ENCODE results near the gene SMYD4. TPM values are rescaled to one million over a fixed set of nuclear protein-coding genes. Genes with fewer than 3 reads are reported as not detected.
"Not testable (repeated sequence)": the region's sequence is repeated elsewhere in the genome, so short reads cannot be mapped to it uniquely, and the experiment has no call there.

The SMYD4 gene
- polyA plus RNA-seq, 1 experiment, result 4.5 TPM

DNA sequence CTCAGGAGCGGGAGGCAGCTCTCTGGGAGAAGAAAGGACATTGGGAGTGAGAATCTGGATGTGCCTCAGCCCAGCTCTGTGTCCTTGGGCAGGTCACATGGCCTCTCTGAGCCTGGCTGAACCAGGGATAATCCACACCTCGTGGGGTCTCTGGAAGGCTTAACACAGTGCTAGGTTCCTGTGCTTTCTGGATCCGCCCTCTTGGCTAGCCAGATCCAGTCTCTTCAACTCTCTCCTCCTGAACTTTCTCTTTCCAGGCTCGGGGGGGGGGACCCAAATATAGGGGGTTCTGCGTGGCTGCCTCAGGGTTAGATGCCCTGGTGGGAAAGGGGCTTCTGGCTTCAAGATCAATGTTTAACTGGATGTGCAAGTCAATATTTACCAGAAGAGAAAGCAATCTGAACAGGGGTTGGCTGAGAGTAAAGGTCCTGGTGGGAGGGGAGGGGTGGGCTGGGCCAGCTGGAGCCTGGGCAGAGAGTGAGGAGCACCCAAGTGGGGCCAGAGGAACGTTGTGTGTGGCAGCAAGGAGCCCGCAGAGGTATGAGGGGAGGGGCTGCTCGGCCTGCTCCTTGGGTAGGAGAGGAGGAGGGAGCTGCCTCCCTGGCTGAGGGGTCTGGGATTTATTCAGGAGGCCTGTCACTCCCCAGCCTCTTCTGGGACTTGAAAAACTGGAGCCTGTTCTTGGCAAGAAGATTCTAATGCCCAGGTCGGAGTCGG, 87.2 kb downstream of the SMYD4 start, which contains the start of gene SERPINF2:
SERPINF2 (plus strand) TSS at position 501 of the 717 bp plus-strand sequence. CDS start 2,125 bp downstream, outside the sequence.
- TF ChIP-seq, protein P1, sequence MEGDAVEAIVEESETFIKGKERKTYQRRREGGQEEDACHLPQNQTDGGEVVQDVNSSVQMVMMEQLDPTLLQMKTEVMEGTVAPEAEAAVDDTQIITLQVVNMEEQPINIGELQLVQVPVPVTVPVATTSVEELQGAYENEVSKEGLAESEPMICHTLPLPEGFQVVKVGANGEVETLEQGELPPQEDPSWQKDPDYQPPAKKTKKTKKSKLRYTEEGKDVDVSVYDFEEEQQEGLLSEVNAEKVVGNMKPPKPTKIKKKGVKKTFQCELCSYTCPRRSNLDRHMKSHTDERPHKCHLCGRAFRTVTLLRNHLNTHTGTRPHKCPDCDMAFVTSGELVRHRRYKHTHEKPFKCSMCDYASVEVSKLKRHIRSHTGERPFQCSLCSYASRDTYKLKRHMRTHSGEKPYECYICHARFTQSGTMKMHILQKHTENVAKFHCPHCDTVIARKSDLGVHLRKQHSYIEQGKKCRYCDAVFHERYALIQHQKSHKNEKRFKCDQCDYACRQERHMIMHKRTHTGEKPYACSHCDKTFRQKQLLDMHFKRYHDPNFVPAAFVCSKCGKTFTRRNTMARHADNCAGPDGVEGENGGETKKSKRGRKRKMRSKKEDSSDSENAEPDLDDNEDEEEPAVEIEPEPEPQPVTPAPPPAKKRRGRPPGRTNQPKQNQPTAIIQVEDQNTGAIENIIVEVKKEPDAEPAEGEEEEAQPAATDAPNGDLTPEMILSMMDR (IDR thresholded peaks at IDR 0.05; ENCODE audit: insufficient read depth, low read depth, low read length), result no peak
- ChIA-PET POLR2A (no interaction called here), CTCF (no interaction called here)
- DNase-seq (ENCODE audit: low read depth), result no peak
- Histone ChIP-seq H3K27me3 (ENCODE audit: control insufficient read depth, insufficient read depth, low read length) (no peaks in the 10 kb centered on the region), H3K4me3 (ENCODE audit: low read depth, low read length) (no peak within 1 kb of the TSS), H3K36me3 (ENCODE audit: control insufficient read depth, insufficient read depth, low read length) (peaks cover 2% of the 10 kb centered on the region)

DNA sequence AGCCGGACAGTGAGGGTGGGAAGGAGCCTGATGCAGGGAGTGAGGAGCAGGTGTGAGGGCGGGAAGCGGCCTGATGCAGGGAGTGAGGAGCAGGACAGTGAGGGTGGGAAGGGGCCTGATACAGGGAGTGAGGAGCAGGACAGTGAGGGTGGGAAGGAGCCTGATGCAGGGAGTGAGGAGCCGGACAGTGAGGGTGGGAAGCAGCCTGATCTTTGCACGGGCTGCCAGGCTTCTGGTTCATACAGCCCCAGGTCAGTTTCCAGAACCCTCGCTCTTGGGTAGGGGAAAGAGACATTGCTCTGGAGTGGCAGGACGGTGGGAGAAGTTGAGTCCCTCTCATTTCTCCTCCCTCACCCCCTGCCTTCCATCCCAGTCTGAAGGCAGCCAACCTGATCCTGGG, 87.8 kb downstream of the SMYD4 start:
- CTCF ChIA-PET; H3K36me3 ChIP-seq (ENCODE audit: control insufficient read depth, insufficient read depth, low read length); POLR2A ChIA-PET; DNase-seq (ENCODE audit: low read depth); H3K4me3 ChIP-seq (ENCODE audit: low read depth, low read length); H3K27me3 ChIP-seq (ENCODE audit: control insufficient read depth, insufficient read depth, low read length): not testable (repeated sequence)

GRCh38 chr17:1737531-1738291, 92.0 kb downstream of the SMYD4 start:
- POLR2A ChIA-PET, result no interaction called here

GRCh38 chr17:1736348-1737281, 93.1 kb downstream of the SMYD4 start:
- TF ChIP-seq, protein P1 (IDR thresholded peaks at IDR 0.05; ENCODE audit: insufficient read depth, low read depth, low read length), result no peak

More at GRCh38 chr17:1737531-1738291, 92.0 kb downstream of the SMYD4 start:
- DNase-seq (ENCODE audit: low read depth), result no peak
- CTCF ChIA-PET, result no interaction called here
- Histone ChIP-seq H3K27me3 (ENCODE audit: control insufficient read depth, insufficient read depth, low read length) (no peaks in the 10 kb centered on the region), H3K36me3 (ENCODE audit: control insufficient read depth, insufficient read depth, low read length) (peaks cover 15% of the 10 kb centered on the region), H3K4me3 (ENCODE audit: low read depth, low read length) (no peak overlapping the region)
- TF ChIP-seq, protein P1 (IDR thresholded peaks at IDR 0.05; ENCODE audit: insufficient read depth, low read depth, low read length), result no peak

GRCh38 chr17:1735834-1736347, 93.8 kb downstream of the SMYD4 start:
- H3K36me3 ChIP-seq (ENCODE audit: control insufficient read depth, insufficient read depth, low read length), result peaks cover 16% of the 10 kb centered on the region
- no peak overlapping the region for H3K4me3 ChIP-seq (ENCODE audit: low read depth, low read length)
- POLR2A ChIA-PET, result no interaction called here
- TF ChIP-seq, protein P1 (IDR thresholded peaks at IDR 0.05; ENCODE audit: insufficient read depth, low read depth, low read length), result no peak
- CTCF ChIA-PET, result interaction anchor here (0.8 to 1.2 kb wide), 4 partner anchors 9 to 476 kb away, joined by 3 read pairs; no protein-coding TSS in a partner anchor
- H3K27me3 ChIP-seq (ENCODE audit: control insufficient read depth, insufficient read depth, low read length), result no peaks in the 10 kb centered on the region
- DNase-seq (ENCODE audit: low read depth), result no peak

More at GRCh38 chr17:1736348-1737281, 93.1 kb downstream of the SMYD4 start:
- no peak for DNase-seq (ENCODE audit: low read depth)
- no peak overlapping the region for H3K4me3 ChIP-seq (ENCODE audit: low read depth, low read length)
- ChIA-PET CTCF (interaction anchor here (0.8 to 1.2 kb wide), 3 partner anchors 10 to 70 kb away, joined by 3 read pairs; no protein-coding TSS in a partner anchor), POLR2A (interaction anchor here (0.6 kb wide), 2 partner anchors 26 to 310 kb away, joined by 8 to 19 read pairs; no protein-coding TSS in a partner anchor)
- no peaks in the 10 kb centered on the region for H3K27me3 ChIP-seq (ENCODE audit: control insufficient read depth, insufficient read depth, low read length)
- H3K36me3 ChIP-seq (ENCODE audit: control insufficient read depth, insufficient read depth, low read length), result peaks cover 16% of the 10 kb centered on the region

Data from BJ (cell line).